Neural cell (in vitro differentiated cells): ENCODE data around the gene ATP11A.

Experiments
- EZH2 ChIP-seq: fragments of 200-600, 300-800 bp; shearing (Covaris generic), sonication (generic); IDR thresholded peaks from 2 replicates; pipeline ENCODE4 v1.6.1; 2014; ENCODE audit warnings: antibody characterized with exemption, low read length, borderline replicate concordance, mild to moderate bottlenecking; ENCODE audit not compliant: insufficient read depth, poor library complexity, severe bottlenecking
- POLR2AphosphoS5 ChIP-seq: IDR thresholded peaks from 2 replicates; pipeline ENCODE4 v1.6.1; 2012

- no peak for TF ChIP-seq EZH2
- TF ChIP-seq POLR2AphosphoS5 = no peak
Observed at GRCh38 chr13:112929783-112930055, 239.9 kb downstream of the ATP11A start.
